HepG2 (cell line): ENCODE results near the gene FAF2. TPM values are rescaled to one million over a fixed set of nuclear protein-coding genes. Genes with fewer than 3 reads are reported as not detected.

ENCODE experiments used
- EP300 ChIP-seq, 3 experiments: sonication (generic) in 1 of 3; formaldehyde crosslinking in 1 of 3; IDR thresholded peaks; 2 replicates each; pipeline versions ENCODE4 v1.5.1 to v1.6.1; 2011 to 2020; ENCODE audit warnings: low read depth in 2 of 3, low read length in 2 of 3, borderline replicate concordance in 1 of 3, improper control_type of control experiment in 1 of 3, mild to moderate bottlenecking in 1 of 3, missing genetic modification reagents in 1 of 3, moderate library complexity in 1 of 3
- FOXP1 ChIP-seq, 2 experiments: fragments of 450-650 bp in 1 of 2; IDR thresholded peaks; 2 replicates each; pipeline ENCODE4 v1.6.1; 2017 to 2018; ENCODE audit warnings: antibody characterized with exemption in 1 of 2
- GATAD2A ChIP-seq: IDR thresholded peaks from 2 replicates; pipeline ENCODE4 v1.6.1; 2016
- HNF1B ChIP-seq: sonication (generic); formaldehyde crosslinking; IDR thresholded peaks from 2 replicates; pipeline ENCODE4 v1.5.1; 2020; ENCODE audit warnings: mild to moderate bottlenecking, moderate library complexity, missing genetic modification reagents
- MED1 ChIP-seq: sonication (generic); formaldehyde crosslinking; IDR thresholded peaks from 2 replicates; pipeline ENCODE4 v1.4.0; 2020; ENCODE audit warnings: missing genetic modification reagents
- NONO ChIP-seq, 2 experiments: fragments of 450-650 bp in 1 of 2; sonication (generic) in 1 of 2; formaldehyde crosslinking in 1 of 2; IDR thresholded peaks in 1 of 2; conservative IDR thresholded peaks in 1 of 2; 2 replicates each; pipeline versions ENCODE4 v1.6.1 to v1.8.0; 2017 to 2022; ENCODE audit warnings: mild to moderate bottlenecking in 1 of 2, missing genetic modification reagents in 1 of 2, moderate library complexity in 1 of 2
- NR2F2 ChIP-seq: IDR thresholded peaks from 2 replicates; pipeline ENCODE4 v1.6.1; 2012; ENCODE audit warnings: low read depth, inconsistent platforms, borderline replicate concordance
- POLR2A ChIP-seq, 2 experiments: IDR thresholded peaks; 2 replicates each; pipeline ENCODE4 v1.6.1; 2011; ENCODE audit warnings: low read depth in 2 of 2, low read length in 2 of 2, mild to moderate bottlenecking in 1 of 2, moderate library complexity in 1 of 2; ENCODE audit not compliant: insufficient read depth in 1 of 2
- RXRB ChIP-seq: IDR thresholded peaks from 2 replicates; pipeline ENCODE4 v1.6.1; 2016; ENCODE audit warnings: borderline replicate concordance, missing genetic modification reagents, missing compliant biosample characterization
- SALL1 ChIP-seq: sonication (generic); formaldehyde crosslinking; IDR thresholded peaks from 2 replicates; pipeline ENCODE4 v1.8.0; 2022; ENCODE audit warnings: mild to moderate bottlenecking, missing genetic modification reagents
- TEAD3 ChIP-seq: optimal IDR thresholded peaks from 2 replicates; pipeline ENCODE3; 2016; ENCODE audit warnings: borderline replicate concordance
- TRAFD1 ChIP-seq: sonication (generic); formaldehyde crosslinking; IDR thresholded peaks from 2 replicates; pipeline ENCODE4 v1.5.1; 2020; ENCODE audit warnings: missing genetic modification reagents, mild to moderate bottlenecking, borderline replicate concordance
- ZBTB1 ChIP-seq: sonication (generic); formaldehyde crosslinking; IDR thresholded peaks from 2 replicates; pipeline ENCODE4 v1.4.0; 2020; ENCODE audit warnings: missing genetic modification reagents, borderline replicate concordance
- ZFP91 ChIP-seq: sonication (generic); formaldehyde crosslinking; IDR thresholded peaks from 2 replicates; pipeline ENCODE4 v1.9.0; 2022; ENCODE audit warnings: missing genetic modification reagents, mild to moderate bottlenecking, borderline replicate concordance
- ZFYVE20 ChIP-seq: sonication (generic); formaldehyde crosslinking; IDR thresholded peaks from 2 replicates; pipeline ENCODE4 v1.8.0; 2023; ENCODE audit warnings: low read depth, mild to moderate bottlenecking, moderate library complexity, missing genetic modification reagents, borderline replicate concordance
- ZNF282 ChIP-seq: fragments of 450-650 bp; IDR thresholded peaks from 2 replicates; pipeline ENCODE4 v1.6.1; 2018; ENCODE audit not compliant: partially characterized antibody
- ZNF451 ChIP-seq: sonication (generic); formaldehyde crosslinking; IDR thresholded peaks from 2 replicates; pipeline ENCODE4 v1.5.0; 2020; ENCODE audit warnings: mild to moderate bottlenecking, missing genetic modification reagents
- ZNF468 ChIP-seq: sonication (generic); formaldehyde crosslinking; IDR thresholded peaks from 2 replicates; pipeline ENCODE4 v1.8.0; 2022; ENCODE audit warnings: mild to moderate bottlenecking, moderate library complexity, missing genetic modification reagents
- ZNF615 ChIP-seq: sonication (generic); formaldehyde crosslinking; IDR thresholded peaks from 2 replicates; pipeline ENCODE4 v1.5.0; 2020; ENCODE audit warnings: mild to moderate bottlenecking, missing genetic modification reagents, borderline replicate concordance
- ZNF674 ChIP-seq: sonication (generic); formaldehyde crosslinking; IDR thresholded peaks from 2 replicates; pipeline ENCODE4 v1.5.0; 2020; ENCODE audit warnings: low read depth, mild to moderate bottlenecking, missing genetic modification reagents
- ZNF709 ChIP-seq: sonication (generic); formaldehyde crosslinking; IDR thresholded peaks from 2 replicates; pipeline ENCODE4 v1.5.0; 2020; ENCODE audit warnings: mild to moderate bottlenecking, missing genetic modification reagents
- ZSCAN12 ChIP-seq: sonication (generic); formaldehyde crosslinking; IDR thresholded peaks from 2 replicates; pipeline ENCODE4 v1.9.0; 2021; ENCODE audit warnings: mild to moderate bottlenecking, missing genetic modification reagents
- ZSCAN20 ChIP-seq: sonication (generic); formaldehyde crosslinking; IDR thresholded peaks from 2 replicates; pipeline ENCODE4 v1.4.0; 2020; ENCODE audit warnings: missing genetic modification reagents, mild to moderate bottlenecking, borderline replicate concordance
- polyA plus RNA-seq, 8 experiments: library from polyadenylated mRNA; depleted of rRNA in 3 of 8; stranded (reverse) in 7 of 8; unstranded in 1 of 8; fragments of >200 nt; fragmentation: Illumina TruSeq in 4 of 8; extraction: Trizol in 4 of 8; gene quantifications; 2 replicates each; pipeline versions ENCODE4 v1.2.1 to v1.2.3, GENCODE V29; 2011 to 2016; ENCODE audit warnings: low read depth in 4 of 8, missing spikeins in 1 of 8, mixed read lengths in 1 of 8; ENCODE audit not compliant: insufficient read depth in 1 of 8
- total RNA-seq, 5 experiments: library from RNA; depleted of rRNA; stranded (reverse); fragments of >200 nt; fragmentation: Illumina TruSeq; extraction: Trizol; gene quantifications; 2 replicates each; pipeline ENCODE4 v1.2.3, GENCODE V29; 2016; ENCODE audit warnings: low read depth in 1 of 5

The FAF2 gene
- total and polyA plus RNA-seq, 2 of the 13 experiments (the other 11 are each of a cell fraction or from before 2014, with no cell fraction given), result 27.8 to 34.3 TPM

- TF ChIP-seq TEAD3 (CRISPR knock-in tag) (peak; percentile 43), ZNF468 (CRISPR knock-in tag) (no peak), ZSCAN12 (CRISPR knock-in tag) (no peak), RXRB (peak; percentile 26; the same call in 1 of the 2 replicates), ZNF451 (CRISPR knock-in tag) (0 out of 2 replicates have a peak, but pooled peaks have one; percentile 36), ZNF282 (no peak), ZFP91 (CRISPR knock-in tag) (peak; percentile 49; the same call in 1 of the 2 replicates), NONO (IDR thresholded peaks at IDR 0.05) (no peak), NONO (CRISPR knock-in tag; conservative IDR thresholded peaks at IDR 0.05) (no peak), ZNF615 (0 out of 2 replicates have a peak, but pooled peaks have one; percentile 19), SALL1 (no peak), FOXP1 (IDR thresholded peaks at IDR 0.05) (no peak), FOXP1 (CRISPR knock-in tag; IDR thresholded peaks at IDR 0.05) (no peak), ZNF709 (CRISPR knock-in tag) (no peak), ZBTB1 (CRISPR knock-in tag) (no peak), POLR2A (IDR thresholded peaks at IDR 0.05; ENCODE audit: insufficient read depth in 1 of 2, low read depth in 2 of 2, low read length in 2 of 2) (peak in 1 of 2 experiments; percentile 38; a peak in 1 of 4 replicates), HNF1B (CRISPR knock-in tag) (0 out of 2 replicates have a peak, but pooled peaks have one; percentile 12), ZNF674 (CRISPR knock-in tag) (no peak), NR2F2 (no peak), ZFYVE20 (CRISPR knock-in tag) (no peak), GATAD2A (CRISPR knock-in tag) (peak; percentile 43; the same call in 1 of the 2 replicates), EP300 (IDR thresholded peaks at IDR 0.05; ENCODE audit: low read depth in 2 of 2, low read length in 2 of 2) (peak in 1 of 2 experiments; percentile 49; a peak in 1 of 4 replicates), EP300 (CRISPR knock-in tag; IDR thresholded peaks at IDR 0.05; ENCODE audit: borderline replicate concordance) (no peak), TRAFD1 (CRISPR knock-in tag) (no peak), MED1 (CRISPR knock-in tag) (0 out of 2 replicates have a peak, but pooled peaks have one; percentile 38), ZSCAN20 (CRISPR knock-in tag) (no peak)
Measured at GRCh38 chr5:176440927-176441706, 7.1 kb upstream of the FAF2 start (continued).
